Neuronal stem cell (in vitro differentiated cells): ENCODE data around the gene MRC1. TPM values are rescaled to one million over a fixed set of nuclear protein-coding genes. Genes with fewer than 3 reads are reported as not detected.
A peak's percentile ranks its signal among the peaks of the same experiment; 100 is the strongest.

Experiments used
- DNase-seq: peaks from one replicate; pipeline ENCODE4 v3.0.0-alpha.2; 2013; ENCODE audit warnings: low spot score
- H2AFZ ChIP-seq: one replicate; pipeline ENCODE4 v1.6.1; 2013; ENCODE audit warnings: mild to moderate bottlenecking, low read length, inconsistent platforms
- H2AK5ac ChIP-seq: 2 replicates; pipeline ENCODE4 v1.6.1; 2013; ENCODE audit warnings: low read depth, mild to moderate bottlenecking, inconsistent platforms, low read length, moderate library complexity, mixed read lengths
- H2BK120ac ChIP-seq: 2 replicates; pipeline ENCODE4 v1.6.1; 2013; ENCODE audit warnings: low read depth, mild to moderate bottlenecking, inconsistent platforms, low read length, moderate library complexity, mixed read lengths
- H2BK12ac ChIP-seq: one replicate; pipeline ENCODE4 v1.6.1; 2013; ENCODE audit warnings: low read length, inconsistent platforms
- H2BK15ac ChIP-seq: 2 replicates; pipeline ENCODE4 v1.6.1; 2013; ENCODE audit warnings: mild to moderate bottlenecking, low read length, inconsistent platforms, mixed read lengths
- H2BK5ac ChIP-seq: one replicate; pipeline ENCODE4 v1.6.1; 2013; ENCODE audit warnings: inconsistent platforms, mild to moderate bottlenecking, low read length, moderate library complexity
- H3K14ac ChIP-seq: one replicate; pipeline ENCODE4 v1.6.1; 2013; ENCODE audit warnings: low read length, inconsistent platforms
- H3K18ac ChIP-seq: 2 replicates; pipeline ENCODE4 v1.6.1; 2013; ENCODE audit warnings: low read length, inconsistent platforms
- H3K23ac ChIP-seq: 2 replicates; pipeline ENCODE4 v1.6.1; 2013; ENCODE audit warnings: low read depth, mild to moderate bottlenecking, mixed read lengths, low read length, inconsistent platforms; ENCODE audit not compliant: poor library complexity
- H3K27ac ChIP-seq: replicated peaks from 3 replicates; pipeline ENCODE4 v1.5.1; 2013; ENCODE audit warnings: low read length, inconsistent platforms
- H3K27me3 ChIP-seq, 3 experiments: 2 replicates each; pipeline ENCODE4 v1.6.1; 2013; ENCODE audit warnings: low read length in 3 of 3, mild to moderate bottlenecking in 2 of 3, inconsistent platforms in 1 of 3, low read depth in 1 of 3, mixed read lengths in 1 of 3, moderate library complexity in 1 of 3; ENCODE audit not compliant: control insufficient read depth in 3 of 3, insufficient read depth in 3 of 3
- H3K36me3 ChIP-seq, 2 donors: replicated peaks in 1 of 2; 2 replicates each; pipeline ENCODE4 v1.6.1; 2013; ENCODE audit warnings: low read length in 2 of 2; ENCODE audit not compliant: control insufficient read depth in 2 of 2, insufficient read depth in 2 of 2
- H3K4ac ChIP-seq: 2 replicates; pipeline ENCODE4 v1.6.1; 2013; ENCODE audit warnings: inconsistent platforms, mild to moderate bottlenecking, low read length, moderate library complexity
- H3K4me1 ChIP-seq, 2 donors: 1 replicate in 1 of 2; 2 replicates in 1 of 2; pipeline ENCODE4 v1.6.1; 2013; ENCODE audit warnings: low read length in 2 of 2, low read depth in 1 of 2; ENCODE audit not compliant: control insufficient read depth in 2 of 2, insufficient read depth in 1 of 2
- H3K4me2 ChIP-seq: one replicate; pipeline ENCODE4 v1.6.1; 2013; ENCODE audit warnings: mild to moderate bottlenecking, low read length, inconsistent platforms; ENCODE audit not compliant: insufficient read depth, poor library complexity, severe bottlenecking
- H3K4me3 ChIP-seq, 2 donors: 2 replicates each; pipeline ENCODE4 v1.5.1; 2013; ENCODE audit warnings: low read length in 2 of 2, mild to moderate bottlenecking in 2 of 2, inconsistent platforms in 1 of 2, moderate library complexity in 1 of 2
- H3K79me1 ChIP-seq: one replicate; pipeline ENCODE4 v1.6.1; 2013; ENCODE audit warnings: low read depth, mild to moderate bottlenecking, inconsistent platforms, low read length, moderate library complexity
- H3K9ac ChIP-seq: one replicate; pipeline ENCODE4 v1.6.1; 2013; ENCODE audit warnings: mild to moderate bottlenecking, low read depth, low read length, inconsistent platforms; ENCODE audit not compliant: poor library complexity
- H3K9me3 ChIP-seq, 2 donors: replicated peaks in 1 of 2; 2 replicates each; pipeline versions ENCODE3 to v1.6.1; 2013; ENCODE audit warnings: low read length in 2 of 2, mild to moderate bottlenecking in 2 of 2, inconsistent platforms in 1 of 2, low read depth in 1 of 2, mixed read lengths in 1 of 2, moderate library complexity in 1 of 2; ENCODE audit not compliant: control insufficient read depth in 2 of 2, insufficient read depth in 1 of 2
- H4K8ac ChIP-seq: one replicate; pipeline ENCODE4 v1.6.1; 2013; ENCODE audit warnings: low read depth, mild to moderate bottlenecking, inconsistent platforms, low read length, moderate library complexity
- H4K91ac ChIP-seq: one replicate; pipeline ENCODE4 v1.6.1; 2013; ENCODE audit warnings: low read length, low read depth, mild to moderate bottlenecking, inconsistent platforms; ENCODE audit not compliant: poor library complexity
- WGBS, 2 donors: extraction: QIAGEN DNeasy Blood & Tissue Kit; methylation state at CpG; one replicate each; pipeline ENCODE4 v1.1.7; 2013; ENCODE audit warnings: missing lambda C conversion rate in 2 of 2, mixed read lengths in 1 of 2; ENCODE audit not compliant: insufficient read length in 2 of 2, insufficient replicate concordance in 1 of 2; ENCODE audit errors: extremely low coverage in 2 of 2; 5-methylcytosine and 5-hydroxymethylcytosine counted together
- polyA plus RNA-seq, 2 experiments: library from polyadenylated mRNA; stranded (reverse); fragments of 200-250 nt; gene quantifications; one replicate each; pipeline ENCODE4 v1.2.3, GENCODE V29; 2013

MRC1 gene
- 0.04 TPM for polyA plus RNA-seq (2013, experiment 1 of 2)
- polyA plus RNA-seq (2013, experiment 2 of 2): 0.03 TPM

GRCh38 chr10:17808971-17809841 is at the start of gene MRC1:
TSS of gene MRC1 (plus strand) at chr10:17809348. CDS start at chr10:17809466, 118 bp downstream.
- WGBS, 2 donors: no CpG with 5 or more reads among the region's 23 CpGs

GRCh38 chr10:17764142-17764541 is 45.0 kb upstream of the MRC1 start:
- no CpG with 5 or more reads among the region's 4 CpGs for WGBS, 2 donors
- Histone ChIP-seq H3K18ac (no peak overlapping the region), H2AFZ (no peak overlapping the region), H2BK5ac (no peak overlapping the region), H2BK12ac (no peak overlapping the region), H3K27me3 (no peaks in the 10 kb centered on the region), H4K91ac (no peak overlapping the region), H2AK5ac (no peak overlapping the region), H3K23ac (no peak overlapping the region), H3K4me1 (no peaks in the 10 kb centered on the region), H2BK15ac (no peak overlapping the region), H3K9me3 (no peaks in the 10 kb centered on the region), H3K14ac (no peak overlapping the region), H3K4me3 (no peak overlapping the region), H3K4ac (no peak overlapping the region), H3K79me1 (no peaks in the 10 kb centered on the region), H3K4me2 (no peak overlapping the region), H2BK120ac (no peak overlapping the region), H3K27ac (no peak overlapping the region), H3K36me3 (no peaks in the 10 kb centered on the region), H3K9ac (no peak overlapping the region), H4K8ac (no peak overlapping the region)
- no peak for DNase-seq

More at GRCh38 chr10:17808971-17809841, at the start of gene MRC1:
- Histone ChIP-seq H3K18ac (peak within 1 kb of the TSS; percentile 84), H2AK5ac (peak within 1 kb of the TSS; percentile 40), H3K36me3 (no peaks in the 10 kb centered on the region), H4K91ac (no peak within 1 kb of the TSS), H2BK15ac (peak within 1 kb of the TSS; percentile 21), H3K4me2 (no peak within 1 kb of the TSS), H3K79me1 (no peaks in the 10 kb centered on the region), H3K27ac (no peak within 1 kb of the TSS), H3K27me3 (no peaks in the 10 kb centered on the region), H2BK120ac (no peak within 1 kb of the TSS), H2AFZ (no peak within 1 kb of the TSS), H3K14ac (no peak within 1 kb of the TSS), H3K9ac (no peak within 1 kb of the TSS), H3K4ac (peak within 1 kb of the TSS; percentile 90), H4K8ac (no peak within 1 kb of the TSS), H2BK12ac (no peak within 1 kb of the TSS), H3K4me1 (peaks cover 0 to 8% of the 10 kb centered on the region in 2 donors), H3K4me3 (no peak within 1 kb of the TSS), H3K23ac (no peak within 1 kb of the TSS), H3K9me3 (no peaks in the 10 kb centered on the region), H2BK5ac (no peak within 1 kb of the TSS)
- DNase-seq: no peak

GRCh38 chr10:17765602-17766001 is 43.5 kb upstream of the MRC1 start:
- no peak overlapping the region for H3K27ac ChIP-seq
- H2AFZ ChIP-seq: no peak overlapping the region
- no peak overlapping the region for H3K4me2 ChIP-seq
- H3K36me3 ChIP-seq: no peaks in the 10 kb centered on the region
- no peak overlapping the region for H3K4me3 ChIP-seq
- H3K4ac ChIP-seq: no peak overlapping the region
- H2AK5ac ChIP-seq: no peak overlapping the region
- H2BK12ac ChIP-seq: no peak overlapping the region
- H3K18ac ChIP-seq: no peak overlapping the region
- no peaks in the 10 kb centered on the region for H3K9me3 ChIP-seq
- no peak overlapping the region for H3K14ac ChIP-seq
- H4K91ac ChIP-seq: no peak overlapping the region
- no CpG with 5 or more reads among the region's 3 CpGs for WGBS, 2 donors
- H3K4me1 ChIP-seq: no peaks in the 10 kb centered on the region
- H3K79me1 ChIP-seq: no peaks in the 10 kb centered on the region
- no peak overlapping the region for H2BK15ac ChIP-seq
- H2BK120ac ChIP-seq: no peak overlapping the region
- H4K8ac ChIP-seq: no peak overlapping the region
- no peak overlapping the region for H3K9ac ChIP-seq
- H3K23ac ChIP-seq: no peak overlapping the region
- DNase-seq: no peak
- H3K27me3 ChIP-seq: no peaks in the 10 kb centered on the region
- H2BK5ac ChIP-seq: no peak overlapping the region

- no peak overlapping the region for H3K23ac ChIP-seq
- H4K8ac ChIP-seq: no peak overlapping the region
- H3K4me2 ChIP-seq: no peak overlapping the region
- H3K79me1 ChIP-seq: no peaks in the 10 kb centered on the region
- no peaks in the 10 kb centered on the region for H3K9me3 ChIP-seq
- H2AK5ac ChIP-seq: no peak overlapping the region
- H3K36me3 ChIP-seq: no peaks in the 10 kb centered on the region
- H2BK5ac ChIP-seq: no peak overlapping the region
- H3K4ac ChIP-seq: no peak overlapping the region
- no peak overlapping the region for H4K91ac ChIP-seq
- no peak overlapping the region for H3K9ac ChIP-seq
- H2BK15ac ChIP-seq: no peak overlapping the region
- H3K14ac ChIP-seq: no peak overlapping the region
- H3K27me3 ChIP-seq: no peaks in the 10 kb centered on the region
- no peaks in the 10 kb centered on the region for H3K4me1 ChIP-seq
- H3K18ac ChIP-seq: no peak overlapping the region
- DNase-seq: no peak
- no peak overlapping the region for H3K27ac ChIP-seq
- H2AFZ ChIP-seq: no peak overlapping the region
- no CpG with 5 or more reads among the region's 1 CpG for WGBS, 2 donors
- H3K4me3 ChIP-seq: no peak overlapping the region
- H2BK120ac ChIP-seq: no peak overlapping the region
- no peak overlapping the region for H2BK12ac ChIP-seq
These were observed 42.4 kb upstream of the MRC1 start for GRCh38 chr10:17766731-17767130.
